ENCODE measurements around the gene TMEM164.
"Not testable (repeated sequence)": the region's sequence is repeated elsewhere in the genome, so short reads cannot be mapped to it uniquely, and the experiment has no call there.

TMEM164 gene

DNA sequence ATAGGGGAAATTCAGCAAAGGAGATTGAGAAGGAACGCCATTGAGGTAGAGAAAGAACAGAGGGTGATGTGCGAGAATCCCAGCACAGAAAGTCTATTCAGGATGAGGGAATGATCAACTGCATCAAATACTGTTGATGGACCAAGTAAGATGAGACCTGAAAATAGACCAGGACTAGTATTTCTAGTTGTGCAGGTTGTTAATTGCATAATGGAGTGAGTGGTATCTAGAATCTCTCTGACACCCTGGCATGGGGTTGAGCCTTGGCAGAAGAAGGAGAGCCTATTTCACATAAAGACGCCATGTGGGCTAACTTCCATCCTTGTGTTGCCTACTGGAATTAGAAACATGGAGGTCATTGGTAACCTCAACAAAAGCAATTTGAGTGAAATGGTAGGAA, 135.6 kb downstream of the TMEM164 start:
- DNase-seq: no peak

DNA sequence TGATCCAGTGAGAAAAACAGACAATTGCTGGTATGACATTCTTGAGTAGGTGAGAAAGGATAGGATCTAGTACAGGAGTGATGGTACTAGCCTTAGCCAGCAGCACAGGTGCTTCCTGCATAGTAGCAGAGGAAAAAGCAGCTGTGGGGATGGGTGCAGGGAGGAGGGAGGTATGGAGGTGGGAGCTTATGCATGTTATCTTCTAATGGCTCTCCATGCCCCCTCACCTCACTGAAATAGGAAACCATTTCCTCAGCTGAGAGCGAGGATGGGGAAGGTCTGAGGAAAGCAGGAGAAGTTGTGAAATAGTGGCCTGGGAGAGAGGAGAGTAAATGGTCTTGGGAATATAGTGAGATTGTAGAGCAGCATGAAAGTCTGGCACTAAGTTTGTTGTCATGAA, 136.3 kb downstream of the TMEM164 start:
- DNase-seq: no peak

DNA sequence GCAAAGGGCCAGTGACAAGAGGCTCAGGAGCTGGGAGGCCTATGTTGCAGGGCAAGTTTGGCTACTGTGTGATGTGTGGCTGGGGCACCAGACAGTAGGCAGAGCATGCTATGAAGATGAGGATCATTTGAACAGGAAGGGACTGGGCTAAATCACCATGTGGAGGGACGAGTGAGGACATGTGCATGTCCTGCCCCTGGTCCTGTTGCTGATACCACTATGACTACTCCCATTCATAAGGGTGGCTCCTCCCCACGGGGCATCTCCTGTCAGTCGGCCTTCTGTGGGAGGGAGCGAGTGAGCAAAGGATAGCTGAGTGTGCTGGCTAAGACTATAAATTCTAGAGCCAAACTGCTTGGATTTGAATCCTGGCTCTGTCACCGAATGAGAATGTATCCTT, 139.2 kb downstream of the TMEM164 start:
- DNase-seq: no peak

DNA sequence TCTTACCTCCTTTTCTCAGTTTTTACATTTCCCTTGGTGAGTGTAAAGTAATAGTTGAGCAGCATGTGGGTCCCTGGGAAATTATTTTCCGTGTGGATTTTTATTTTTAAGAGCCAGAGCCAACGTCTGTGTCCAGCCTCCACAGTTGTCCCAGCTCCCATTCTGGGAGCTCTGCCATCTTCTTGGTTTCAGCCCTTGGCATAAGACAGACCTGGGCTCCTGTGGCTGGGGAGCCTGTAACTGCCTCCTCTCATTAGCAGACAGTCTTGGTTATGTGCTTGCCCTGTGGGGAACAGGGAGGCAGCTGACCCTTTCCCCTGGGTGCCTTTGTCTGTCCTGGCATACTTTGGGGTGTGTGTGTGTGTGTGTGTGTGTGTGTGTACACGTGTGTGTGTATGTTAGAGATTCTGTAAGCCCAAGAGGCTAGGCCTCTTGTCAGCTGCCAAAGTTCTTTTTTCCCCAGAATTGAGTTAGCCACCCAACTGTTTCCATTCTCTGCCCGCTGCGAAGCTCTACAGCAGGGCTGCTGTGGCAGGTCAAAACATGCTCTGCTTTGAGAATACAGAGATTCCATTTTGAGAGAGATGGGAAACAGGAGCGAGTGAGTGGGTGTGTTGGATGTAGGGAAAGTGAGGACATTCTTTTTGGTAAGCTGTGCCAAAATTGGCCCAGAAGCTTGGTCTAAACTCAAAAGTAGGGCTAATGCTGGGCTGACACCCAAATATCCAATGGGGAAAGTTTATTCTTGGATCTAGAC, 140.7 kb downstream of the TMEM164 start:
- DNase-seq: no peak

DNA sequence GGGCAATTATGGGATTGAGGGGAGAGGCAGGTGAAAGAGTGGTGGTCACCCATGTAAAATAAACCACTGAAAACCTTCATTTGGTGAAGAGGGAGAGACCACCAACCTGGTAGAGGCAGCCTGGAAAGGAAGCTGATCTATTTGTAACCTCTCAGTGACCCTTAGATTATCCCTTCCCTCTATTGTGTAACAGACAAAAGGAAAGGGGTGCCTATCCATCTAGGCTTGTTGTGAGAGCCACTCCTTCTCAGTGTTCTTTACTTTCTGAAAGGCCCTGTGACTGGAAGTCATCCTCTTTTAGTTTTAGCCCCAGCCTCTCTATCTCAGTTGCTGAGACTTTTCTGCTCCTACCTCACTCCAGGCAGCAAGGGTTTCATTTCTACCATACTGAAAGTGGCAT, 142.4 kb downstream of the TMEM164 start:
- no peak for DNase-seq

DNA sequence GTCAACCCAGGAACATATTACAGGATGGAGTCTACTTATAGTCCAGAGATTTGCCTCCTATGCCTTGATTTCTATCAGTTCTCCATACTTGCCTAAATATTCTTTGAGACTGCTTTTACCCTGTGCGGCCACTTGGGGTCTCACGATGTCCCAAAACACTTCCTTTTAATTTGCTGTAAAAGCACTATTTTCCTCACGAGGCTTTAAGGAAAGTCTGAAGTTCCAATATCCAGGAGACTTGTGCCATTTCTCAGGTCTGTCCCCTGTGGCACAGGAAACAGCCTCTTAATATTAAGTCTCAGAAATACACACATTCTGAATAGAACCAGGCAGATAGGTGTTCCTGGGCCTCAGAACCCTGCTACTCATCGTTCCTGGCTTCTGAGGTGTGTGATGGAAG, 142.9 kb downstream of the TMEM164 start:
- peak; percentile 38 for DNase-seq

DNA sequence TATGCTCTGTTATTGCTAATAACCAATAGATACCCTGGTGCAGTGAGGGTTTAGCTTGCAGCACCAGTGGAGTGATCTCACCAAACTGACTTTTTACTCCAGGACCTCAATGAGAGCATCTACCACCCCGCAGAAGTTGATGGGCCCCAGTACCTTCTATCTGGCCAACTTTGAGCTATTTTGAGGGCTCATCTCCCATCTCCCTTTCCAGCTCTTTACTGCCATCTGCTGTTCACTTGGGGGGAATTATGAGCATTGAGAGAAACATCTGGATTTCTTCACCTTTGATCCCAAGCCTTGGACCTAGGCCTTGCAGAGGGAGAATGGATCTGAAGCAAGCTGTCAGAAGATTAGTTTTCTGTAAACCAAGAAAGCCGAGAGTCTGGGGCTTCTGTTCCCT, 143.6 kb downstream of the TMEM164 start:
- DNase-seq: peak; percentile 62

DNA sequence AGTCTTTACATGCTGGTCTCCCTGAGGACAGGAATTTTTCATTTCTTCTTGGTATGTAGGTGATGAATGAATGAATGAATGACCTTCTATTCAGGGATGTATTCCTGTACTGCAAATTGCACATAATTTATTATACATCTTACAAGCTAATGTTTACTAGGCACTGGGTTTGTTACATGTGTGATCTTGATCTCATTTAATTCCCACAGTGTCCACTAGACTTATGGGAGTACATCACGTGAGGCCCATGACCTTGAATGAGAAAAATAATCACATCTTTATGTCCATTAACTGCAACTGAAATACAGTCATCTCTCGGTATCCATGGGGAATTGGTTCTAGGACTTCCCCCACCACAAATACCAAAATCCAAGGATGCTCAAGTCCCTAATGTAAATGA, 150.3 kb downstream of the TMEM164 start:
- DNase-seq: no peak

DNA sequence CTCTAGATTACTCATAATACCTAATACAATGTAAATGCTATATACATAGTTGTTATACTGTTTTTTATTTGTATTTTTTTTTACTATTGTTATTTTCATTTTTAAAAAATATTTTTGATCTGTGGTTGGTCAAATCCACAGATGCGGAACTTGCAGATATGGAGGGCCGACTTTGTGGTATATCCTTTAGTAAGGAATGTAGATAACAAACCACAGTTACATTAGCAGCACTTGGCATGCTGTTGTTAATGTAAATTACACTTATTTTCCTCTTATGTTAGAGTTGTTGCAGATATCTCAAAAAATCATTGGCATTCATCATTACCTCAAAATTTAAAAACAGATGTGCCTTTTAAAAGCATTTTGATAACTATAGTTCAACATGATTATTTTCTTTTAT, 151.0 kb downstream of the TMEM164 start:
- DNase-seq: no peak

DNA sequence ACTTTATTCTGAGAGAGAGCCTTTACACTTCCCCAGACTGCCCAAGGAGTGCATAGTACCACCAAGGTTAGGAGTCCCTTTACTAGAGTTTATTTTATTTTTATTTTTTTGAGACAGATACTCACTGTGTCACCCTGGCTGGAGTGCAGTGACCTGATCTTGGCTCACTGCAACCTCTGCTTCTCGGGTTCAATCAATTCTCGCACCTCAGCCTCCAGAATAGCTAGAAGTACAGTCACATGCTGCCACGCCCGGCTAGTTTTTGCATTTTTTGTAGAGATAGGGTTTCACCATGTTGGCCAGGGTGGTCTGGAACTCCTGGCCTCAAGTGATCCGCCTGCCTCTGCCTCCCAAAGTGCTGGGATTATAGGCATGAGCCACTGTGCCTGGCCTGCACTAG, 151.4 kb downstream of the TMEM164 start:
- not testable (repeated sequence) for DNase-seq

DNA sequence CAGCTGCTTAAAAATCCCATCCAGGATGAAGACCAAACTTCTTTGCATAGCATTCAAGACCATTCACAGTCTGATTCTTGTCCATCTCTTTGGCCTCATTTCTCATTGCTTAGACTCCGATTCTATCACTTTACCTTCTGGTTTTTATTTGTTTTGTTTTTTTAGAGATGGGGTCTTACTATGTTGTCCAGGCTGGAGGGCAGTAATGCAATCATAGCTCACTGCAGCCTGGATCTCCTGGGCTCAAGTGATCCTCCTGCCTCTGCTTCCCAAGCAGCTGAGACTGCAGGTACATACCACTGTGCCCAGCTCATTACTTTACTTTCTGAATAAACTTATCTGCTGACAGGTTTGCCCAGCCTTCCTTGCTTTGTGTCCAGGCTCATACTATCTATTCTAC, 152.8 kb downstream of the TMEM164 start:
- no peak for DNase-seq

DNA sequence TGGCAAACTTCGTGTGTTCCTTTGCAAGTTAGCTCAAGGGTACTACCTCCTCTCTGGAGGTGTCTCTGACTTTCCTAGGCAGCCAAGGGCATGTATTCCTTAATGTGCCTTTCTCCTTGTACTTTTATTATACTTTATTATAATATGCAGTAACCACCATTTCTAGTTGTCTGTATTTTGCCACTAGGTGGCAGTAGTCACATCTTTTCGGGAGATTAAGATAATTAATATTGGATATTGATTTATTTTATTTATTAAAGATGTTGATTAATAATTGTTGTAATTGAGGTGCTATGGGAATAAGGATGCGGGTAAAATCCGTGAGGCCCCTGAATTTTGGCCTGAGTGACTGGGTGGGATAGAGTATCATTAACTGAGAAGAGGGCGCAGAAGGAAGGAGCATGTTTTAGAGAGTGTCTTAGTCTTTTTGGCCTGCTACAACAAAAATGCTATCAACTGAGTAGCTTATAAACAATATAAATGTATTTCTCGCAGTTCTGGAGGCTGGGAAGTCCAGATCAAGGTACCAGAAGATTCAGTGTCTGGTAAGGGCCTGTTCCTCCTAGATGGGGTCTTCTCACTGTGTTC, 153.3 kb downstream of the TMEM164 start:
- peak; percentile 27 for DNase-seq

DNA sequence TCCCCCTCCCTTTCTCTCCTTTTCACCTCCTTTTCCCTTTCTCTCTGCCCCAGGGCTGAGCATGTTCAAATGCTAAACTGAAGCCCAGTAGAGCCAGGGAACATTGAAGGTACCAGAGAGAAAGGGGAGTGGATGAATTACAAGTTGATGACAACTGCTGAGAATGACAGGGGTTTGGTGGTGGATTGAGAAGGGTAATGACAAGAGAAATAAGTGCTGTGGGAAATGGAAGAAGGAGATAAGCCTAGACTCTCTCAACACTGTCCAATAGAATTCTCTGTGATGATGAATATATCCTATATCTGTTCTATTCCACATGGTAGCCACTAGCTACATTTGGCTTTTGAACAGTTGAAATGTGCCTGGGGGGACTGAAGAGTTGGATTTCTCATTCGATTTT, 154.5 kb downstream of the TMEM164 start:
- DNase-seq: no peak

DNA sequence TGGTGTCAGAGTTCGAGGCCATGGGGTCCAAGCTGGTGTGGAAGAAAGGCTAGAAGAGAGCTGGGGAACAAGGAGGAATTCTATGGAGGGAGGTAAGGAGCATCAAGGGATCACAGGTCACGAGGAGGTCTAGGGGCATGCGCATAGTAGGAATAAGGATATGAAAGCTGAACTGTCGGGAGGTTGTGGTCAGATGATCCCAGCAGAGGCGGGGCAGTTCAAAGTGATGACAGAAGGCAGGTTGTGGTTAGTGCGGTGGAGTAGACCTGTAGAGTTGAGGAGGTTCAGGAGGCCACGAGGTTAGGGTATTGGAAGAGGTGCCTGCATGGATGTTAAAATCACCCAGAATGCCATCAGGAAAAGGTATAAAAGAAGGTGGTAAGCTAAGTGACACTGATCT, 156.3 kb downstream of the TMEM164 start:
- DNase-seq: peak; percentile 8

DNA sequence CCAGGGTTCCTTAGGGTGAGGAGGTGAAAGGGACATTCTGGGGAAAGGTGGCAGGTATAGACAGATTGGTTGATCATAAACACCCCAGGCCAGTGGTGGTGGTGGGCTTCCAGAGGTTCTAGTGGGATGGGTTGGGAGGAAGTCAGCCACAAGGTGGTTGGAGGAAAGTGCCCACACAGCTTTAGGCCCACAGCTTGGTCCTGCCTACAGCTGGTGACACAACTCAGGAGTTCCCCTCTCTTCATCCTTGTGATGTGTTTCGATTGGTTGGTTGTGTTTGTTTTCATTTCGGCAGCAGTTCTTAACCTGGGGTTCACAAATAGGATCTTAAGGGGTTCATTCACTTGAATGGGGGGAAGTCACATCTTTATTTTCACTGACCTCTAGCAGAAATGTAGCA, 157.0 kb downstream of the TMEM164 start:
- no peak for DNase-seq

DNA sequence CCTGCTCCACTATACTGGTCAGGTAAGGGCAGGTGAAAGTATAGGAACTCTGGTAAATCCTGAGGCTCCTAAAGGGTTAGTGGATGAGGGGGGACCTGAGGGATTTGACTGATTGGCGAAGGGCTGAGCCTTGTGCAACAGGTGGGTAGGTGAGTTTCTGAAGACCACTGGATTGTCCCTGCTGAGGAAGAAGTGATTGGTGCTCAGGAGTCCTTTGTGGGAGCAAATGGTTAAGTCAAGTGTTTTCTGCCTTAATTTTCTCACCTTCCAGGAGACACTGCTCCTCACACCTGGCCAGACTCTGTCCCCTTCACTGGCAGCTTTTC, 158.4 kb downstream of the TMEM164 start:
- no peak for DNase-seq

DNA sequence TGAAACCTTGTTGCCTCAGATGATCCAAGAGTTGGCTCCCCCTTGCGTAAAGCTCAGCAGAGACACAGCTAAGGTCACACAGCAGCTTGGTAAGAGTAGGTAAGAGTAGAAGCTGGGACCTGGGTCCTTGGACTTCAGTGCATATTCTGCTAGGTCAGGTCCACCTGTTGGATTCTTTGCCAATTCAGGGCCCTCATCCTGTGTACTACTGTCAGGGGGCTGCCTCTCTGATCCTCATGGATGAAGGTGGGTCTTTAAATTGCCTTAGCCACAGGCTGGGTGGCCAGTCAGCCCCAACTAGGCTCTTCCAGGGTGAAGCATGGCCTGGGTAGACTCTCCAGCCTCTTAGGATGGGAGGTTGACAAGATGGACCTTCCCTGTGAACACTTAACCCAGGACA, 159.2 kb downstream of the TMEM164 start:
- DNase-seq: no peak

DNA sequence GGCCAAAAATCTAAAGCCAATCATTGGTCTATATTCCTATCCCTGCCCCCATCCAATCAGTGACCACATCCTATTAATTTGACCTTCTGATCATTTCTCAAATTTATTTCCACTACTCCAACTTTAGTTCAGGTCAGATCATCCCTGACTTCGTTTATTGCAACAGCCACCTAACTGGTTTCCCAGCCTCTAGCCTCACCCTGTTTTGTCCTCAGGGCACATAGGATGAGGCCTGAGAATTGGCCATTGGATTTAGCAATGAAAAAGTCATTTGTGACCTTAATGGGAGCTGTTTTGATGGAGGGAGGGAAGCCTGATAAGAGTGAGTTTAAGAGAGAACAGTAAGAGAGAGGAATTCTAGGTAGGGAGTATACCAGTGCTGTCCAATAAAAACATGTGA, 160.0 kb downstream of the TMEM164 start:
- DNase-seq: no peak

DNA sequence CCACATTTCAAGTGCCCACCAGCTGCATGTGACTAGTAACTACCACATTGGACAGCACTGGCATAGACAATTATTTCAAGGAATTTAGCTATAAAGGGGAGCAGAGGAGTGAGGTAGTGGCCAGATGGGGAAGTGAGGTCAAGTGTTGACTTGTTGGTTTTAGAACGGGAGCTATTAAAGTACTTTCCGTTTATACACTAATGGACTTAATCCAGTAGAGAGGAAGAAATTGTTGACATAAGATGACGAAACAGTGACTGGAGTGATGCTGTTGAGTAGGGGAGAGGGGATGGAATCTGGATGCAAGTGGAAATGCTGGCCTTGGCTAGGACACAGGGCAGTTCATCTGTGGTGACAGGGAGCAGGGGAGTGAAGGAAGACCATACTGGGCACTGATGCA, 160.6 kb downstream of the TMEM164 start:
- DNase-seq: no peak

DNA sequence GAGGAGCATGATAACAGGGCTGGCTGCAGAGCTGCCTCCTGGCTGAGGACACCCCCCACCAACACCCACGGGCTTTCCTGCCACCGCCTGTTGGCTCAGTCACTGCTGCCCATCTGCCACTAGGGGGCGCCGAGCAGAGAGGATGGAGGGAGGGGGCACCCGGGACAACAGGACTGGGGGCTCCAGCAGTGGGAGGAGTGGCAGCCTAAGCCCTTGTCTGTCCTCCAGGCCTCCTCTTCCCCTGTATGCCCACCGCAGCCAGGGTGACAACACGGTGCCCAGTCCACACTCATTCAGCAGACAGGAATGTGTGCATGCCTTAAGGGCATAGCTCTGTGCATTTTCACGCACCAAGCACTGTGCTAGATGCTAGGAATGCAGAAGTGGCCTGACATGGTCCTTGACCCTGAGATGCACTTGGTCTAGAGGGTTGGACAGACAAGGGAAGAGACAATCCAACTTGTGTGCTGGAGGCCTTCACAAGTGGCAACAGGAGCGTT, 165.1 kb downstream of the TMEM164 start:
- DNase-seq: peak; percentile 42

DNA sequence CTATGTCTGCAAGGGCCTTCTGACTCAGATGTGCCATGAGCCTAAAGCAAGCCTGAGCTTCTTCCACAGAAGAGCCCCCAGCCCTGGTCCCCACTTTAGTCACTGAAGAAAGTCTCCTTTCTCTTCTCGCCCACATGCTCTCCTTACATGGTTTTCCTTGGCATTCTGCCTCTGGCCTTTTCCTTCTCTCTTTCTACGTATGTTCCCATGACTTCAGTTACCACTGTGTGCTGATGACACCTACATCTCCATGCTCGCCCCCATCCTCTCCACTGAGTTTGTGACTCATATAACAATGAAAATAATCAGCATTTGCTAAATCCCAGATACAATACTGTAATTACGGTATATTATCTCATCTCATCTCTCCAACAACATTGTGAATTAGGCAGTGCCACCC, 165.7 kb downstream of the TMEM164 start:
- no peak for DNase-seq

DNA sequence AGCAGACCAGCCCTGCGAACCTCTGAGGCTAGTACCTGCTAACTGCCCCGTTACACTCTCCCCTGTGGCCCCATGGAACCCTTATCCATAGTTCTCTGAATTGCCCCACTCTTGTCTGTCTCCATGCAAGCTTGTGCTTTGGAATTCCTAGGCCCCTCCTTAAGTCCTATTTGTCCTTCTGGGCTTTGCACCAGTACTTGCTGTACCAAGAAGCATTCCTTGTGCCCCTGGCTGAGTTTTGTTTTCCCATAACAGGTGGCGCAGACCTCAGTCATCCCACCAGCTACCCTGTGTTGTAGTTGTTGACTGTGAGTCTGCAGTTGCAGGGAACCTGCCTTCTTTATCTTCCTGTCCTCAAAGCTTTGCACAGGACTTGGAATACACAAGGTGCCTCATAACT, 167.1 kb downstream of the TMEM164 start:
- no peak for DNase-seq

DNA sequence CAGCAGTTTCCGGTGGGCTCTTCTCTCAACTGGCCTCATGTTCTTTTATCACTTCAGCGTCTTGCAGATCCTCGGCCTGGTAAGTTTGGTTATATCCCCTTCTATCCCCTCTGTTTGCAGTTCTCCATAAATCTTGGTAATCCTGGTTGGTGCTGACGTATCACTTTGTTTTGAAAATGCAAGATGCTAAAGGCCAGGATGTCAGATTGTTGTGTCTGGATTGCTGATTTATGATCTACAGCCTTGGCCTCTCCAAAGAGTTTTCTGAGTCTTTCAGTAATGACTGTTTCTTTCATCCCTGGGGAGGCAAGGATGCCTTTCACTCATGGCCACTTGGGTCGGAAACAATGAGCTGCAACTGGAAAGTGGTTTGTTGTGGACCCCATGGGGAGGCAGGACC, 168.5 kb downstream of the TMEM164 start:
- no peak for DNase-seq

DNA sequence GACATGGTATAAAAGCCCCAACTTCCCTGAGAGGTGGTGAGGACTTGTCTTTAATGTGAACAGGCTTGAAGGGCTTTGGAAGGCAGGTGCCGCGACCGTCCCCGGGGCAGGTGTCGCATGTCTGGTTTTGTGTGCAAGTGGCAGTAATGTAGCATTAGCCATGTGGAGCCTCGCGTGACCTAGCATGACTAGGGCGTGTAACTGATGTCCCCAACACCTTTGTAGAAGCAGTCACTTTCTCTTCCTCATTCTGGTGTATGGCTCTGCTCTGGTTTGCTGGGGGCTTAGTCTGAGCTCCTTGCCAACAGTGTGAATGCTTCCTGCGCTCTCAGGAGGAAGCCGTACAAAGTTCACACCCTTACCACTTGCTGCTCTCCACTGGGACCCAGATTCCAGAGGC, 169.3 kb downstream of the TMEM164 start:
- no peak for DNase-seq
